NB4 (cell line): ENCODE measurements around the gene C11orf86.

Experiments used
- CTCF ChIP-seq: IDR thresholded peaks from one replicate; pipeline ENCODE4 v1.5.1; 2012; ENCODE audit warnings: low read depth, low read length
- MAX ChIP-seq: IDR thresholded peaks from 2 replicates; pipeline ENCODE4 v1.6.1; 2011; ENCODE audit warnings: low read depth, low read length
- POLR2A ChIP-seq: IDR thresholded peaks from 2 replicates; pipeline ENCODE4 v1.6.1; 2011; ENCODE audit warnings: mild to moderate bottlenecking; ENCODE audit not compliant: insufficient read length; ENCODE audit errors: extremely low read depth

- TF ChIP-seq CTCF (no peak), POLR2A (no peak), MAX (no peak)
Observed at GRCh38 chr11:66957971-66958231, 17.2 kb upstream of the C11orf86 start.
